ENCODE measurements around the gene FYN.

DNA sequence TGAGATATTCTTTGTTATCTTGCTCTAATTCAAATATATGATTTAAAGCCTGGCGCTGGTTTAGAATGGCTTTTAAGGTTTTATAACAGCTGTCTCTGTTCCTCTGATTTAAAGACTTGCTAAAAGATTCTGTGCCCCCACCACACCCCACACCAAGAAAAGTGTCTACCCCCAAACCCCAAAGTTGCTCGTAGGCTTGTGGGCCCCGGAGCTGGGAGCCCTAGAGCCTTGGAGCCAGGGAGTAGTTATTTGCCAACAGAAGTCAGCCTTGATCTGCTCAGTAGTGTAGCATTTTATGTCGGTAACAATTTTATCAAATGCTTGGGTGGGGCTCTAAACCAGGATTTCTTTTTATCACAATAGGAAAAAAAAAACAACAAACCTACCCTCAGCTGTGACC, 162.3 kb downstream of the FYN start:
- TF ChIP-seq, protein P1, sequence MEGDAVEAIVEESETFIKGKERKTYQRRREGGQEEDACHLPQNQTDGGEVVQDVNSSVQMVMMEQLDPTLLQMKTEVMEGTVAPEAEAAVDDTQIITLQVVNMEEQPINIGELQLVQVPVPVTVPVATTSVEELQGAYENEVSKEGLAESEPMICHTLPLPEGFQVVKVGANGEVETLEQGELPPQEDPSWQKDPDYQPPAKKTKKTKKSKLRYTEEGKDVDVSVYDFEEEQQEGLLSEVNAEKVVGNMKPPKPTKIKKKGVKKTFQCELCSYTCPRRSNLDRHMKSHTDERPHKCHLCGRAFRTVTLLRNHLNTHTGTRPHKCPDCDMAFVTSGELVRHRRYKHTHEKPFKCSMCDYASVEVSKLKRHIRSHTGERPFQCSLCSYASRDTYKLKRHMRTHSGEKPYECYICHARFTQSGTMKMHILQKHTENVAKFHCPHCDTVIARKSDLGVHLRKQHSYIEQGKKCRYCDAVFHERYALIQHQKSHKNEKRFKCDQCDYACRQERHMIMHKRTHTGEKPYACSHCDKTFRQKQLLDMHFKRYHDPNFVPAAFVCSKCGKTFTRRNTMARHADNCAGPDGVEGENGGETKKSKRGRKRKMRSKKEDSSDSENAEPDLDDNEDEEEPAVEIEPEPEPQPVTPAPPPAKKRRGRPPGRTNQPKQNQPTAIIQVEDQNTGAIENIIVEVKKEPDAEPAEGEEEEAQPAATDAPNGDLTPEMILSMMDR (IDR thresholded peaks at IDR 0.05), result no peak
- no peak for TF ChIP-seq POLR2A (IDR thresholded peaks at IDR 0.05)
